Stimulated activated CD8-positive, alpha-beta memory T cell treated with anti-CD3 and anti-CD28 coated beads, Interleukin-7, amount 100 ng/mL, for 1 hour (primary cell): ENCODE results near the gene PLK3.
"Not testable (repeated sequence)": the region's sequence is repeated elsewhere in the genome, so short reads cannot be mapped to it uniquely, and the experiment has no call there.

Experiments
- DNase-seq, 2 donors: peaks; one replicate each; pipeline ENCODE4 v3.0.0-alpha.2; 2020; ENCODE audit warnings: low read depth in 2 of 2

The PLK3 gene

DNA sequence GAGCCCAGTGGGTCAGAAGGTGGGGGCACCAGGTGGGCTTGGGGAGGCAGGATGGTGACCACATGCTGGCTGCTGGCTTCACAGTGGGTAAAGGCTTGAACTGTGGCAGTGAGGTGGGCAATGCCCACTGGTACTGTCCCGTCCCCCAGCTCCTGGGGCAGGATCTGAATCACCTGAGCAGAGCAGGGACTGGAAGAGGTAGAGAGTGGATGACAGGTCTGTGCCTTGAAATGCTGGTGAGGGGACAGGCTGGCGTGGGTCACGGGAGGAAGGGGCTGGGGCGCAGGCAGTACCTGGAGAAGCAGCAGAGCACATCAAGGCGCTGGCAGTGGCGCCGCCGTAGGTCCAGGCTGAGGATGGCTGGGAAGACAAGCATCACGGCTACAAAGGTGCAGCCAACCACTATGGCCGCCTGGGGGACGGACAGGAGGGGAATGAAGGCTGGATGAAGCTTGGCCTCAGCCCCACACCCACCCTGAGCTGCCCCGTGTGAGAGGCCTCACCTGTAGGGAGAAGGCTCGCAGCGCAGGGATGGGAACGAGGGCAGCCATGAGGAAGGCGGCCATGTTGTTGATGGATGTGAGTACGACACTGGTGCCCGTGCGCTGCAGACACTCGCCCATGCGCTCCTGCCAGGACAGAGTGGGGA is 27.9 kb downstream of the PLK3 start:
- no peak for DNase-seq

DNA sequence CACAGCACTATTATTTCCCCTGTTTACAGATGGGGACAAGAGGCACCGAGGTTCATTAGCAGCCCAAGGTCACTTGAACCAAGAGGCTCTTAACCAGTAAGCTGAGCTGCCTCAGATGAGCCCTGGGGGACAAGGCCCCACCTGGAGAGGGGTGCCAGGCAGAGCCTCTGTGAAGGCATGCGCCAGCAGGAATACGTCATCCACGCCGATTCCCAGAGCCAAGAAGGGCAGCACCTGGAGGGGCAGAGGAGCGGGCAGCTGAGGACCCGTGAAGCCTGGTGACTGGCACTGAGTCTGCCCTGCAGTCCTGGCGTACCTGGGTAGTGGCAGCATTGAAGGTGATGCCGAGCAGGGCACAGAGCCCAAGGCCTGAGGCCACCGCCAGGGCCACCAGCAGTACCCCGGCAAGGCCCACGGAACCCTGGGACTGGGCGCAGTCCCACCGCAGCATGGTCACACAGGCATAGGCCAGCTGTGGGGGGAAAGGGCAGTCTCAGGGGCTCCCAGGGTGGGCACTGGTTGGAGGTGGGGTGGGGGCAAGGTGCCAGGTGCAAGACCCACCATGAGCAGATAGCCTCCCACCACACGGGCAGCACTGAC is 28.8 kb downstream of the PLK3 start:
- DNase-seq, result no peak

- DNase-seq, result no peak
Observed at GRCh38 chr1:44829506-44830384, 29.6 kb downstream of the PLK3 start.

DNA sequence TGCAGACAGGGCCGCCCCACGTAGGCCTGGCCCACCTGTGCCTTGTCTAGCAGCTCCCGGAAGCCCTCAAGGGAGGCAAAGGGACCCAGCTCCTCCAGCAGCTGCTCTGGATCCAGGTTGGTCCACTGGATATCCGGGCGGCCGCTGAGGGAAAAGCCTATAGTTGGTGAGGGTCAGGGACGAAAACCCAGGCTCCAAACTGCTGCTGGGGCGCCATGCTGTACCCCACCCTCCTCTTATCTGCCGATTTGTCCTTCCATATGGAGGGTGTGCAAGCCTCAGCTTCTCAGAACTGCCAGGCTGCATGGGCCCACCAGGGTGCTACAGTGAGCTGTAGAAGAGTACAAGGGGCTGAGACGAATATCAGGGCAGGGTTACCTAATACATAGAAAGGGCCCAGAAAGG is 30.7 kb downstream of the PLK3 start:
- DNase-seq, result no peak

- no peak for DNase-seq
Observed at GRCh38 chr1:44831516-44831915, 31.3 kb downstream of the PLK3 start.

DNA sequence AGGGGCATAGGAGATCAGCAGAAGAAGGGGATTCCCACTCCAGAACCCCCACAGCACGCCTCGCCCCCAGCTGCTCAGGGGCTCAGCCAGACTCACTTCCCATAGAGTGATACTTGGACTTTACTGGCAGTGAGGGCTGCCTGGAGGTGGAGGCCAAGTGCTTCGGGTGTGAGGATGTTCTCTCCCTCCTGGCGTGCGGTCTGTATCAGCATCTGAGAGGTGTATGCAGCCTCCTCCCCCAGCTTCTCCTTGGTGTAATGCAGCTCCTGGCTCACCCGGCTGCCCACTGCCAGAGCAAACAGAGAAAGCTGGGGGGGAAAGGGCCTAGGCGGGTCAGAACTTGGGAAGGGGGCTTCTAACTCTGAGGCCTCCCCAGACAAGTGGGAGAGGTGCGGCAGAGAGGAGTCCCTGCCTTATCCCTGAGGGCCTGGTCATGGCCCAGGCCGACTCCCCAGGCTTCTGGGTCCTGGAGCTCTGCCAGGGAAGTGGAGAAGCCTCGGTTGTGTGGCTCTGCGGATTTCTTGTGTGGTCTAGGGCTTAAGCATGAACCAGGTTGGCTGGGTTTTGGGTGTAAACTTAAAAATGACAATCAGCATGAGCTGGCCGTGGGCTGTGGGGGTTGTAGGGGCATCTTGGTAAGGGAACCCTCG is 32.0 kb downstream of the PLK3 start:
- DNase-seq, result no peak

DNA sequence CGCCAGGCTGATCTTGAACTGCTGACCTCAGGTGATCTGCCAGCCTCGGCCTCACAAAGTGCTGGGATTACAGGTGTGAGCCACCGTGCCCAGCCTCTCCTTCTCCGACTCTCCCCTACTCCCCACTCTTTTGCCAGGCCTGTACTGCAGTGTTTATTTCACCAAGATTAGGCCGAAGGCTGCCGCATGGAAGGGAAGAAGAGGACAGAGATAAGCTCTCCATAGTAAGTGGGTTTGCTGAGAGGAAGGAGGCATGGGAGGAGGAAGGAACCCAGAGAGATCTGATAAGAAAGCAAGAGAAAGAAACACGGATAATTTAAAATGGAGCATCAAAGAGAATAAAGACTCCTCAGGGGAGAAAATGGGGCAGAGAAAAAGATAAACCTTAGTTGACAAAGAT is 34.2 kb downstream of the PLK3 start:
- no peak for DNase-seq

- DNase-seq, result peak; percentile 65 to 85
Observed at GRCh38 chr1:44835738-44836675, 35.8 kb downstream of the PLK3 start.

GRCh38 chr1:44838294-44838693 is 38.1 kb downstream of the PLK3 start:
- DNase-seq, result not testable (repeated sequence)

GRCh38 chr1:44839576-44839975 is 39.4 kb downstream of the PLK3 start:
- DNase-seq, result no peak

DNA sequence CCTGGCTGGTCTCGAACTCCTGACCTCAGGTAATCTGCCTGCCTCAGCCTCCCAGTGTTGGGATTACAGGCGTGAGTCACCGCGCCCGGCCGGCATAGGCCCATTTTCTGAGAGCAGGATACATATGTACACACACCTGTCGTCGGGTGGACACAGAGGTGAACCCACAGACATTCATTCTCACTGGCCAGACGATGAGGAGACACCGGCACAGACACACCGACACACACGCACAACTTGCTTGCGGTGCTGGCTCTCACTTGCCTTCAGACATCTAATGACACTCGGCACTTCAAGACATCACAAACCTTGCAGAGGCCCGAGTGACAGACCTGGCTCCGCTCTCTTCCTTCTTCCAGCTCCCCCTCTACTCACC is 42.3 kb downstream of the PLK3 start:
- no peak for DNase-seq

DNA sequence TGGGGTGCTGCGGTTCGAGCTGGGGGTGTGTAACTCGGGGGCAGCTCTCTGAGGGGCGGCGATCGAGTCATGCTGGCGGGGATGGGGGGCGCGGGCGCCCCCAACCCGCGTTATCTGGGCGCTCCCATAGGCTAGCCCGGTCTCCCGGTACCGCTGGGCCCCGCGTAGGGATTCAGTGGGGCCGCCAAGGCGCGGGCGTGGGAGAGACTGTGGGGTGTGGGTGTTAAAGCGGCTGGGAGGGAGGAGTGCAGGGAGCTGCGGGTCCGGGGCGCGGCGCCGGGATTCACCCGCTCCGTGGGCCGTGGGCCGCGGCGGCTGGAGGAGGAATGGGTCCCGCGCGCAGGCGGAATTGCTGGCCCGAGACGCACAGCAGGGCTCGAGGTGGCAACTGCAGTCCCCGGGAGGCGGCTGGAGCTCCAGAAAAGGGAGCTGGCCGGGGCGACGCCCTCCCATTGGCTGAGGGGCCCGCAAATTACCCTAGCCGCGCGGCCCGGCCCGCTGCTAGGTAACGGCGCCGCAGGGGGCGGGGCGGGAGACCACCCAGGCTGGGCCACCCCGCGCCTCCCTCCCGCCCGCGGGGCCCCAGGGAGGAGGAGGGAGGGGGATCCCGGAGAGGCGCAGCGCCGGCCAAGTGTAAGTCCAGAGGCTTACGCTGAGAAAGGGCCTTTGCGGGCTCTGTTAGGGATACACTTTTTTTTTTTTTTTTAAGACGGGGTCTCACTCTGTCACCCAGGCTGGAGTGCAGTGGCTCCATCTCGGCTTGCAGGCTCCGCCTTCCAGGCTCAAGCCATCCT is 42.9 kb downstream of the PLK3 start, which contains the start of gene PTCH2:
Gene PTCH2, minus strand, starts transcription at position 392 of the 794 bp plus-strand sequence. Its CDS starts 321 bp downstream, at position 71.
- no peak for DNase-seq

DNA sequence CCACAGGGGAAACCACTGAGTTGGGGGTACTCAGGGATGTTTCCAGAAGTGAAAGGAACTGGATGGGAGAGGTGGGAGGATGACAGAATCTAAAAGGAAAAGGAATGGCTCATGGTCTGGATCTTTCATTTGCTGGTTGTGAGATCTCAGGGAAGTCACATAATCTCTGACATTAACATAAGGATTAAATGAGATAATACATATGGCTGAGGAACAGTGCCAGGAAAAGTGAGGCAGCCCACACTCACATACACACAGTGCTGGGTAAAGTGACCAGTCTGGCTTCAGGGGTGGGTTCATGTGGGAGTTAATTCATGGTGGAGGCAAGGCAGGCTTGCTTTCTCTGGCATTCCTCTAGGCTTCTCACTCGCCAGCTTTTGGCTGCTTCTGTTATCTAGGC is 46.8 kb downstream of the PLK3 start:
- no peak for DNase-seq

GRCh38 chr1:44847845-44848244 is 47.7 kb downstream of the PLK3 start:
- no peak for DNase-seq

DNA sequence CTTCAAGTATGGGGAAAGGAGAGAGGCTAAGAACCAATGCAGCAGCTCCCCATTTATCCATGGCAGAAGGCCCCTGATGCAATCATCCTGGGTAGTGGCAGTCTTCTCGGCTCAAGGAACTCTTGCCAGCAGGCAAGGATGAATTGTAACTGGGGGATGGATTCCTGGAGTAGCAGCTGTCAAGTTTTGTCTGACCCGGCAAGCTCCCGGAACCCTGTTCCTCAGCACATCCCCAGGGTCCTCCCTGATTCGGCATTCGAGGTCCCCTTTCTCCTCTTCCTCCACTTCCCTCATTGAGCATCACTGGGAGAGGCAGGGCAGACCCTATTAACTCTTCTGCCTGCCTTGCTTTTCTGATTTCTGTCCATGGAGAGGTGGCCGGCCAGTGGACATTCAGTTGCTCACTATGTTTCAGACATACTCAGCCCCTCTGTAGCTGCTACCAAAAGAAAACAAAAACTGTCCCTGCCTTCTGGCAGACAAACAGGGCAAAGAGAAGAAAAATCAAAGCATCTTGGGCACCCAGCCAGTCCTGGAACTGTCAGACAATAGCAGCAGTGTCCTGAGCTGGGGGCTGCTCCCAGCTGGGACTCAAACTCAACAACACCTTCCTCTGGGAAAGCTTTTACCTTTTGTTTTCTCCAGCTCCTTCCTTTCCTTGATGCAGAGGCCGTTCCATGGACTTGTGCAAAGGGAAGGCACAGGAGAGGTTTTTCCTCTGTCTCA is 48.4 kb downstream of the PLK3 start:
- no peak for DNase-seq

DNA sequence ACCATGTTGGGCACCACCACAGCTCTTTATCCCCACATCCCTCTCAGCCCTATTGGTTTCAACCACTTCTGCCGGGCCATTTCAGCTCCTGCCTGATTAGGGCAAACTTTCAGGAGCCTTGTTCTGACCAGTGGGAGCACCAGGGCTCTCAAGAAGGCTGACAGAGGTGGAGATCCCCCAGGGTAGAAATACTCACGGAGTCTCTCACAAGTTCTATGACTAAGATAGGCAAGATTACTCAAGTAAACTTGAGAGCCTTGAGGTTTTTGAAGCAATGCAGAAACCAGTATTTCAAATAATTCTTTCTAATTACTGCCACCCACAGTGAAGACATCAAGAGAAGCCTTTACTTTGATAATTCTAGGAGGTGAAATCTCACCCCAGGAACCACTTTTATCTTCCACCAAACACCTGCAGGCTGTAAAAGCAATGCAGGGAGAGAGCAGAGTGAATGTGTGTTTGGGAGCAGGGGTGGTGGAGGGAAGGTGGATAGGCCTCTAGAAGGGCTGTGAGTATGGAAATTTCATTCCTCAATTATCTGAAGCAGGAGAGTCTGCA is 49.5 kb downstream of the PLK3 start:
- DNase-seq, result no peak

DNA sequence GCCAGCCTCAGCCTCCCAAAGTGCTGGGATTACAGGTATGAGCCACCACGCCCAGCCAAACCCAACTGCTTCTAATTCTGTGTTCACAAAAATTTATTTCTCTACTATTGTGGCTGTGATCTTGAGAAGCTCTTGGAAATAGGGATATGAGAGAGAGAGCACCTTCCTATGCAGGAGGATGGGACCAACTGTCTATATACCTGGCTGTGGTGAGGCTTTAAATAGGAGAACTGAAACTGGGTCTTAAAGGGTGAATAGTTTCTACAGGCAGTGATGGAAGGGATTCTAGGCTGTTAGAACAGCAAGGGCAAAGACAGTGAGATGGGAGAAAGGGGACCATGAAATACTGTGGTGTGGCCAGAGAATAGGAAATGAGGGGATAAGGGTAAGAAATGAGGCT is 51.1 kb downstream of the PLK3 start:
- no peak for DNase-seq

GRCh38 chr1:44853201-44853600 is 53.0 kb downstream of the PLK3 start:
- no peak for DNase-seq

- DNase-seq, result no peak
Observed at GRCh38 chr1:44854970-44855369, 54.8 kb downstream of the PLK3 start.
